GM18868 (cell line): ENCODE data around the gene GUCA2B.

Experiments
- ATAC-seq: cut with Tn5 transposase; IDR thresholded peaks from one replicate; pipeline ENCODE4 v1.9.1; 2021; ENCODE audit warnings: mild to moderate bottlenecking, moderate library complexity; ENCODE audit not compliant: unreplicated experiment

The GUCA2B gene

DNA sequence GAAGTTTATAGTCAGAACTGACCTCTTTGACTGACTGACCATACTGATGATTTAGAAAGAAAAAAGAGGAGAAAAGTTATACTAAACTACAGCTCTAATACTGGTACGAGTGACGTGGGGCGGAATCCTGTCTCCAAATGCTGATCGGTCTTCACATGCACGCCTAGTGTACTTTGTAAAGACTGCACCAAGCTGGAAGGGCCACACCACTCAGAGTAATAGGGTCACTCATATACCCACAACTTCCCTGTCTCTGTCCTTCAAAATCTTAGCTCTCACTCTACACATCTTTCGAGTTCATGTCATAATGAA, 30.7 kb downstream of the GUCA2B start:
- ATAC-seq: no peak

DNA sequence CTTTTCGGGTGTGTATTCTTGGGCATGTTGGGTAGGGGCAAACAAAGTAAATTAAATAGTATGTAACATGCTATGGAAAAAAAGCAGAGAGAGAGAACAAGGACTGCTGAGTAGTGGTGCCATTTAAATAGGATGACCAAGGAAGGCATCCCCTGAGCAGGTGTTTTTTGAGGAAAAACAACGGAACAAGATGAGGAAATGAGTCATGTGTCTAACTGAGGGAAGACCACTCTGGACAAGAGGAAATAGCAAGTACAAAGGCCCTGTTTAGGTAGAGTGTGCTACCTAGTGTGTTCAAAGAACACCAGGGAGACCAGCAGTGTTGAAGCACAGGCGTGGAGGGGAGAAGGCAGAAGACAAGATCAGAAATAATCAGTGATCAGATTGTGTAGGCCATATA, 31.4 kb downstream of the GUCA2B start:
- ATAC-seq: no peak

DNA sequence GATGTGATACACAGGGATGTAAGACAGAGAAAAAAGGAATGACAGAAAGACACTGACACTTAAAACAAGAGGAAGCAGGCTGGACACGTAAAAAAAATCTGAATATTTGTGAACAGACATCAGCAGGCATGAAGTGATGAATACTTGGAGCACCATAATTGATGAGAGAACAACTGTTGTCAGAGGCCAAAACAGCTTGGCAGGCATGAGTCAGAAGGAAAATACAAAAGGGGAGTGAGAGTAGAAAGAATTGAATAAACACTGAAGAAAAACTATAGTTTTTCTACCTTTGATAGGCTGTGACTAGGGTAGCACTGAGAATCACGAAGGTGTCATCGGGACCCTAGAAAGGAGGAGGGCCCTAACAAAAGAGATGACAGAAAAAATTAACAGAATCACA, 32.9 kb downstream of the GUCA2B start:
- no peak for ATAC-seq

DNA sequence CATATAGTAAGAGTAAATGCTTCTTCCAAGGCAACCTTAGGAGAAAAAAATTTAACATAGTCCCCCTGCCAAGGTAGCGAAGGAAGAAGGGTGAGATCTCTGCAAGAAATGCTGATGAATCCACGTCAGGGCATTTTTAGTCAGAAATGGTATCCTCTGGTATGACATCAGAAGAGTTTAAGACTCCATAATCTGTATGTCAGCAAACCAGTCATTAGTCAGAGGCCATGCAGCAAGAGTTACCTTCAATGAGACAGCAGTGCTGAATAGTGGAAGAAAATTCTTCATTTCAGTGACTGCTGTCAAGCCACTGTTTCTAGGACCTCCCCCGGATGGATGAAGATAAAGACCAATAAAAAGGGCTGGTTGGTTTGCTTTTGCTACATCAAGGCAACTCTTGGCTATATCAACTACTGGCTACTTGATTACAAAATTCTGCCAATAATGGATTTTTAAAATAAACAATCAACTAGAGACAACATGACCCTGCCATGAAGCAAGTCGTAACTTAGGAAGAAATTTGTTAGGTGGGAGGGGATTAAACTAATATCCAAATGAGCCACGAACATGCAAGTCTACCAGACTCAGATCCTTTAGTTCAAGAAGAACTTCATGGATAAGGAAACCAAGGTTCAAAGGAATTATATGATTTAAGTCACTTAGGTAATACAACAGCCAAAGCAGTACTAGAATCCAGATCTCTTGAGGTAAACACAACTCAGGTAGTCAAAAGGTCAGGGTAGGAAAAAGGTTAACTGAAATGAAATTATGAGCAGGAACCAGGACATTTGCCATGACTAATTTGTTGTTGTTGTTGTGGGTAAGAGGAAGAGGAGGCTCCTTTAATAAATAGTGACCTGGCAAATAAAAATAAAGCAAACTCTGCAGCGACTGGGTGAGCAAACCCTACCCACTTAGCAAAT, 37.0 kb downstream of the GUCA2B start:
- ATAC-seq: no peak

DNA sequence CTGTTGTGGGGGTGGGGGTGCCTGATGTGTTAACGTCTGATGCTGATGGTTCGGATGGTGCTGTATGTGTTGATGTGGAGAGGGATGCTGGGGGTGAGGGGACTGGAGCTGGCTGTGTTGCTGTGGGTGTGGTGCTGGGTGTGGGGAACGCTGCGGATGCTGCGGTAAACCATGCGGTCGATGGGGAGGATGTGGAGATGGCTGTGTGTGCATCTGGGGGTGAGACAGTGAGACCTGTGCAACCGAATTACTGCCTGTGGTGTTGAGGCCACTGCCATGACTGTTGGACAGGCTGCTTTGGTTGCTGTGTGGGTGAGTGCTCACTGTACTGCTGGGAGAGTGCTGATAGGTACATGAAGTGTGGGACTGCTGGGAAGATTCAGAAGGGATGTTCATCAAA, 38.1 kb downstream of the GUCA2B start:
- no peak for ATAC-seq

DNA sequence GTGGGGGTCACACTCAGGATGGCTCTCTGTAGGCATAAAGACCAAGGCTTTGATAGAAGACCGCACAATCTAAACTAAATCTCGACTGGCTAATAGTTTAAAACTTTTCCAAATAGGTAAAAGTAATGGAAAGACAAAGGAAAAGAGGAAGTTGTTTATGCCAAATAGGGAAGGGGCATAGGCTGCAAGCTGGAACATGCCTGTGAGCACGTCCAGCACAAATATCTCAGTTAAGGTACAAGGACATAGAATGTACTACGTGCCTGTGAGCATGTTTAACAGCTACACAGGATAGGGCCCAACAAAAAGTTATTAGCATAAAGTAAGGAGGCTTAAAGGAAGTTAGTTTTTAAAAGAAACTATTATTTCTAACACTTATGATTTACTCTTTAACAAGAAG, 38.9 kb downstream of the GUCA2B start:
- ATAC-seq: no peak

GRCh38 chr1:42195841-42196240, 42.6 kb downstream of the GUCA2B start:
- no peak for ATAC-seq

DNA sequence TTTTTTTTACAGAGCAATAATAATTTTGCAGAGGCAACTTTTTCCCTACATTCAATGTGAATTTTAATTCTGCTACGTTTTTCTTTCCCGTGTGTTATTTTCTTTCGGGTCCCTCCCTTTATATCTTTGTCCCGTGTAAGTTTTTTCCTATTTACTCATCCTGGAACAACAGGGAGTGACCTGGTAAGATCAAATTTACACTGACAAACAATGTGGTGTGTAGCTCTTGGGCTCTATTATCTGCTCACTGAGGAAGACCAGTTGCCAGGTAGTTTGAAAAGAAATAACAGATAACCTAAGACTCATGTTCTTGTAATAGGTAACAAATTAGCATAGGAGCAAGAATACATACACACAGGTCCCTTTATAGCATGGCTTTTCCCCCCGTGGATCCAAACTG, 45.0 kb downstream of the GUCA2B start:
- ATAC-seq: no peak

- ATAC-seq: no peak
Observed at GRCh38 chr1:42201986-42202385, 48.8 kb downstream of the GUCA2B start.
